ENCODE measurements around the gene KHNYN. TPM values are rescaled to one million over a fixed set of nuclear protein-coding genes. Genes with fewer than 3 reads are reported as not detected.

Gene KHNYN
- total RNA-seq, 1 donor from 2014 or later, result 38.8 TPM

DNA sequence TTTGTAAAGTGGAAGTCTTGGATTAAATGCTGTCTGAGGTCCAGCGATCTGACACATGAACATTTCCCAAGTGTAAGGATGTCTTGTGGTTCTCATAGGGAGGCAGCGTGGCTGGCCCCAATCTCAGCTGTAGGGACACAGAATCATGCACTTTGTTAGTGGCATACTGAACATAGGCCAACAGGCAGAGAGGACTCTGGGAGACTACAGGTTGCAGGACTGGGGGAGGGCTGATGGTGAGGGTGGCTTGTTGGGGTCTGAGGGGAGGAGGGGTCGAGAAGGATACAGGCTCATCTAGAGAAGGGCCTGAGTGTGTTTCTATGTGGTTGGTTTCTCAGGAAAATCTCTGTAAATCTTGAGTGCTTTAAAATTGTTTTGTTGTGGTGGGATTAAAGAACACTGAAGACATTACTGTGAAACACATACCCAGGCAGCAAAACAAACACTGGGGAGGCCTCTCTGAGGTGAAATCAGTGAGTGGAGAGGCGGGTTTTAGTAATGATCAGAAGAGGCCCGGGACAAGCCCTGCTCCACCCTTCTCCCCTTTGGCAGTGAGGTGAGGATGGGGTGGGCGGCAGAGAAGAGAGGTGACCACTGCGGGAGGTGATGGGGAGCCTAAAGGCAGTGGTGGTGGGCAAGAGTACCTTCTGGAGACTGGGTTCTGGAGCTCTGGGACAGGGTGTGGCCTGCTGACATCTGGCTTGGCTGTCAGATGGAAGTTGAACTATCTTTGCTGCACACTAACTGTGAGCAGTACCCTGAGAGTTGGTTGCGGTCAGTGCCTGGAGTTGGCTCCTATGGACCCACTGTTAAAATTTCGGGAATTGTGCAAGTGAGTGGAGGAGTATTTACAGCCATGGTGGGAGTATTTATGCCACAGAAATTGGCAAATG, 27.7 kb upstream of the KHNYN start:
- no peak for DNase-seq

DNA sequence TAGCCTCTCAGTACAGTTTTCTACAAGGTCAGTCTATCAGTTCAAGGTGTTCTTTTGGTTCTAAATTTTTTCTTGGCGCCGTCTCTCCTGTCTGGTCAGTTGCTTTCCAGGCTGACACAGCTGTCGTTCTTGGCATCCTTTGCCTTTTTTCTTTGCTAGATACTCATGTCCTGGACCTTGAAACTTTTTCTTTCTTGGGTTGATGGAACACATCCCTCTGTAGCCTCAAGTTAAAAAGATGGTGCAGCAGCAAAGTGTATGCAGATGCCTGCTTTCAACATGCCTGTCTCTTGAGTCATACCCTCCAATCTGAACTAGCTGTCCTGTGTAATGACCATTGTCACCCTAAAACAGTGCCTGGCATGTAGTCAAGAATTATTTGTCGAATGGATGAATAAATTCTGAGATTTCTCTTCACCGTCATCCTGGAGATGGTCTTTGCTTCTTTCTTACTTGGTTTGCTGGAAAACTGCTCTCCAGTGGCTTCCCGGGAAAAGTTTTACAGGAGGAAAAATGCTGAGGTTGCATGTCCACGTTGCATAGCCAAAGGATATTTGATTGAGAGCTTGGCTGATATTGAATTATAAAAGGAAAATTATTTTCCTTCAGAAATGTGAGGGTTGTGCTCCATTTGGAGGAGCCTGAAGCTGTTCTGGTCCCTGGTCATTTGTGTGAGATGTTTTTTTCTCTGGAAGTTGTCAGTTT, 26.3 kb upstream of the KHNYN start:
- DNase-seq, result no peak

DNA sequence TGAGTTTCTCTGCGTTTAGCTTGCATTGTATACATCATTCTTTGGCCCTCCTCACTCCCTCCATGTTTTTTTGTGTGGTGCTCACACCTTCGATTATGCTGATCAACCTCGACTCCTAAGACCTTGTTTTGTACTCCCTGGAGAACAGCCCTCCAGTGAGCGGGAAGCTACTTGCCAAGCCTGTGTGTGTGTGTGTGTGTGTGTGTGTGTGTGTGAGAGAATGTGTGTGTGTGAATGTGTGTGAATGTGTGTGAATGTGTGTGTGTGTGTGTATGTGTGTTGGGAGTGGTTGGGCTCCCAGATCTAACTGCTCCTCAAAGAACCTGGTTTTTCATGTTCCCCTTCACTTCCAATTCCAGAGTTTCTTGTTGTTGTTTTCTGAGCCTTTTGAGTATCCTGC, 24.9 kb upstream of the KHNYN start:
- DNase-seq, result no peak

DNA sequence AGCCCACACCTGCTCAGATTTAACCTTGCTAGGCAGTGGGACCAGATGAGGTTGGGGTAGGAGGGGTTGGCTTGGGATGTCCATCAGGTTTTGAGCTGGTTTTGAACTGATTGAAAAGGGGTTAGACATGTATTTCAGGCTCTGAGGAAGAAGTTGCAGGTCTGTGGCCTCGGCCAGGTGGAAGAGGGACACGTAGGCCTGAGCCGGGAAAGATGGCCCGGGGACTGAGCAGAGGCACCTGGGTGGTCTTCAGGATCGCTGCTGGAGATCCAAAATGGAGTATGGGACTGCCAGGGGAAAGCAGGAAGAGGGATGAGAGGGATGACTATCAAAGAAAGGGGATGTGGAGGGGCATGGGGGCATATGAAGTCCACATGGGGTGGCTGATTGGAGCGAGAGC, 23.3 kb upstream of the KHNYN start:
- DNase-seq, result no peak

DNA sequence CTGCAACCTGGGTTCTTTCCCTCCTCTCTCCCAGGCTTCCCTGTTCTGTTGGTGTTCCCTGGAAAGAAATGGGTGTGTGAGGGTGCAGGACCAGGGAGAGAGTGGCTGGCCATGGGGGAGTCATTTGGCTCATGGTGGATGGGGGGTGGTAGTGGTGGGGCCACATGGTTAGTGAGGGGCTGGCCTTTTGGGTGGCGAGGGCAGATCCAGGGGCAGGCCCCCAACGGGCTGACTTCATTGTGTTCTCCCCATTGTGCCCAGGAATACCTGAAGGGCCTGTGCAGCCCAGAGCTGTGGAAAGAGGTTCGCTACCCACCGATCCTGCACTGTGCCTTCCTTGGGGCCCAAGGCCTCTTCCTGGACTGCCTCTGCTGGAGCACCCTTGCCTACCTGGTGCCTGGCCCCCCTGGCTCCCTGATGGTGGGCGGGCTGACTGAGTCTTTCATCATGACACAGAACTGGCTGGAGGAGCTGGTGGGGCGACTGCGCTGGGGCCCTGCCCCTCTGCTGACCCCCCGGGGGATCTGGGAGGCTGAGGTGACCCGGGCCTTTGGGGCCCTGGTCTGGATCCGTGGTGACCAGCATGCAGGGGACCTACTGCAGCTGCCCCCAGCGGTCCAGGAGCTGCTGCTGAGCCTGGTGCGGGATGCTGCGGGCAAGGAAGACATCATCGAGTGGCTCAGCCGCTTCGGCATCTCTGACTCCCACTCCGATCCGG, 22.0 kb upstream of the KHNYN start:
- no peak for DNase-seq

DNA sequence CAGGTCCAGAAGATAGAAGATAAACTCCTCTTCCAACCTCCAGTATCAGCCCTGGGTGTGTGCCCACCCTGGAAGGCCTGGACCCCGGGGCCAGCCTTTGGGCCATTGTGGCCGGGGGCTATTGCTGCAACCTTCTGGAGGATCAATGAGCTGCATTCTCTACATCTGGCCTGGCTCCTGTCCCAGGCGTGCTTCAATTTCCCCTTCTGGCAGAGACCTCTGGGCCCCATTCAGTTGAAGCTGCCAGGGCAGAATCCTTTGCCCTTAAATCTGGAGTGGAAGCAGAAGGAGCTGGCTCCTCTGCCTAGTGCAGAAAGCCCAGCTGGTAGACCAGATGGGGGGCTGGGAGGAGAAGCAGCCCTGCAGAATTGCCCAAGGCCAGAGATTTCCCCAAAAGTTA, 21.0 kb upstream of the KHNYN start:
- no peak for DNase-seq

DNA sequence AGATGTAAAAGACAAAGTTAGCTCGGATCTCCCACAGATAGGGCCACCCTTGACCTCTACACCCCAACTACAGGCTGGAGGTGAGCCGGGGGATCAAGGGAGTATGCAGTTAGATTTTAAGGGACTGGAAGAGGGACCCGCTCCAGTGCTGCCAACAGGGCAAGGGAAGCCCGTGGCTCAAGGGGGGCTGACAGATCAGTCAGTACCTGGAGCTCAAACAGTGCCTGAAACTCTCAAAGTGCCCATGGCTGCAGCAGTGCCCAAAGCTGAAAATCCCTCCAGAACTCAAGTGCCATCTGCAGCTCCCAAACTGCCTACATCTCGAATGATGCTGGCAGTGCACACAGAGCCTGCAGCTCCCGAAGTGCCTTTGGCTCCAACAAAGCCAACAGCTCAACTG, 20.6 kb upstream of the KHNYN start:
- no peak for DNase-seq

DNA sequence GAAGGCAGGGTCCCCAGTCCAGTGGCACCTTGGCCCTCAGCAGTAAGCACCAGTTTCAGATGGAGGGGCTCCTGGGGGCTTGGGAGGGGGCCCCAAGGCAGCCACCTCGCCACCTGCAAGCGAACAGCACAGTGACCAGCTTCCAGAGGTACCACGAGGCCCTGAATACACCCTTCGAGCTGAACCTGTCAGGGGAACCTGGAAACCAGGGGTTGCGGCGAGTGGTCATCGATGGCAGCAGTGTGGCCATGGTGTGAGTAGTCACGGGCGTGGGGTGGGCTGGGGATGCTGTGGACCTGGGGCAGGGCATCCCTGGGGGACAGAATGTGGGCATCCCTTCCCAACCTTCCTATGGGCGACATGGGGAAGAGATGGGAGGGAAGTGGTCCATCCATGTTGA, 19.8 kb upstream of the KHNYN start:
- no peak for DNase-seq

DNA sequence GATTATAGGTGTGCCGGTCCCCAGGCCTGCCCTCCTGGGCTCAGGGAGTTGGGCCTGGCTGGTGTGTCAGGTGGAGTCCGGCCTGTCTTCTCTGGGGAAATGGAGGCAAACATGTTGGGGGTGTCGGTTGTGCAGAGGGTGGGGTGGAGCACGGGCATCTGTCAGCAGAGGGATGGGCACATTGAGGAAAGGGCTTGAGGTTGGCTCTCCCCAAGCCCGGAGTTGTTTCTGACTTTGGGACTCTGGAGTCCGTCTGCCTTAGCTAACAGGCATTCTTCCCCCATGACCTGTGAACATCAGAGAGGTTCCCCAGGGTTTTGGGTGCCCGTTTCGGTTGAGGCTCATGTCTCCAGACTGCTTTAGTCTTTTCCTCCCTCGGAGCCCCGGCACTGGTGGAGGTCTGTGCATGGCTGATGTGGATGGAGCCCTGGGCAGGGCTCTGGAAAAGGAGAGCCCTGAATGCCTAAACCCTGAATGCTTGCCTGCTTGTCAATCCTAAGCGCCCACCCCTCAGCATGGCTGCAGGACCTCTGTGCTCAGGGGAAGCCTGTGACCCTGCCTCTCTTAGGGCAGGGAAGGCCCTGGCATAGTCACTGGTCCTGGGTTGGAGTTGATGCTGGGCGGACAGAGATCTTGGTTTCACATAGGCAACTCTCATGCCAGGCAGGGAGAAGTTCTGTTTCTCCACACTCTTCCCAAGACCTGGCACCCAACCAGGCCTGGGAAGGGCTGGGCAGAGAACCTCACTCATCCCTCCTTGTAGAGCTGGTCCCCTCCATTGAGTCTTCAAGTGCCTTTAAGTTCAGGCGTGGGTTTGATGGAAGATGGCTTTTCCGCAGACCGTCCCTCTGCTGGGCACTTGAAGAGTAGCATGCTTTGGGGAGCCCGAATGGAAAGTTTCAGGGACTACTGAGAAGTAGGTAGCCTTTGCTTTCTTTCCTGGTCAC, 18.0 kb upstream of the KHNYN start:
- DNase-seq, result peak; percentile 59

DNA sequence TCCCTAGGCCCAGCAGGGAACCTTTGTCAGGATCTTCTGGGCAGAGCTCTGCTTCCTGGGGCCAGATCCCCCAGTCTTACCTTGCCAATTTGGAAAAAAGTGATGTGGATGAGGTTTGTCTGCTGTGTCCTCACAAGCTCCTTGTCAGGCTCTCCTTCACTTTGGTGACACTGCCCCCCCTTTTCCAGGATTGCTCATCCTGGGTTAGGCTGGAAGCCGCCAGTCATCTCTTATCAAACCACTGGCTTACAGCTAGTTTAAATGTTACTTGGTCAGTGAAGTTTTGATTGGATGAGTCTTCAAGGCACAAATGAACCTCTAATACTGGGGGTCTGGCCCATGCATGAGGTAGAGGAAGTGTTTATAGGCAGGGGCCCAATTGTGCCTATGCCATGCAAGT, 15.7 kb upstream of the KHNYN start:
- DNase-seq, result no peak

DNA sequence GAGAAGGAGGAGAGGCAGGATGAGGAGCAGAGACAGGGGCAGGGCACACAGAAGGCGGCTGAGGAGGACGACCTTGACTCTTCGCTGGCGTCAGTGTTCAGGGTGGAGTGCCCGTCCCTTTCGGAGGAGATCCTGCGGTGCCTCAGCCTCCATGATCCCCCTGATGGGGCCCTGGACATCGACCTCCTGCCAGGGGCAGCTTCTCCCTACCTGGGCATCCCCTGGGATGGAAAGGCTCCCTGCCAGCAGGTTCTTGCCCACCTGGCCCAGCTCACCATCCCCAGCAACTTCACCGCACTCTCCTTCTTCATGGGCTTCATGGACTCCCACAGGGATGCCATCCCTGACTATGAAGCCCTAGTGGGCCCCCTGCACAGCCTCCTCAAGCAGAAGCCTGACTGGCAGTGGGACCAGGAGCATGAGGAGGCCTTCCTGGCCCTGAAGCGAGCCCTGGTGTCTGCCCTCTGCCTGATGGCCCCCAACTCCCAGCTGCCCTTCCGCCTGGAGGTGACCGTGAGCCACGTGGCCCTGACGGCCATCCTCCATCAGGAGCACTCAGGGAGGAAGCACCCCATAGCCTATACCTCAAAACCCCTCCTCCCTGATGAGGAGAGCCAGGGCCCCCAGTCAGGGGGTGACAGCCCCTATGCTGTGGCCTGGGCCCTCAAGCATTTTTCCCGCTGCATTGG, 14.9 kb upstream of the KHNYN start:
- DNase-seq, result no peak

DNA sequence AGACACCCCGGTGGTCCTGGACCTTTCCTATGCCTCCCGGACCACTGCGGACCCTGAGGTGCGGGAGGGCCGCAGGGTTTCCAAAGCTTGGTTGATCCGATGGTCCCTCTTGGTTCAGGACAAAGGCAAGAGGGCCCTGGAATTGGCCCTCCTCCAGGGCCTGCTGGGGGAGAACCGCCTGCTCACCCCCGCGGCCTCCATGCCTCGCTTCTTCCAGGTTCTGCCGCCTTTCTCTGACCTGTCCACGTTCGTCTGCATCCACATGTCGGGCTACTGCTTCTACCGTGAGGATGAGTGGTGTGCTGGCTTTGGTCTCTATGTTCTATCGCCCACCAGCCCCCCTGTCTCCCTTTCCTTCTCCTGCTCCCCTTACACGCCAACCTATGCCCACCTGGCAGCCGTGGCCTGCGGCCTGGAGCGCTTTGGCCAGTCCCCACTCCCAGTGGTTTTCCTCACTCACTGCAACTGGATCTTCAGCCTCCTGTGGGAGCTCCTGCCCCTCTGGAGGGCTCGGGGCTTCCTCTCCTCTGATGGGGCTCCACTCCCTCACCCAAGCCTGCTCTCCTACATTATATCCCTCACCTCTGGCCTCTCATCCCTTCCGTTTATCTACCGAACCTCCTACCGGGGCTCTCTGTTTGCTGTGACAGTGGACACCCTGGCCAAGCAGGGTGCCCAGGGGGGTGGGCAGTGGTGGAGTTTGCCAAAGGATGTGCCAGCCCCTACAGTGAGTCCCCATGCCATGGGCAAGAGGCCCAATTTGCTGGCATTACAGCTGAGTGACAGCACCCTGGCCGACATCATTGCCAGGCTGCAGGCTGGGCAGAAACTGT, 14.1 kb upstream of the KHNYN start:
- DNase-seq, result no peak

DNA sequence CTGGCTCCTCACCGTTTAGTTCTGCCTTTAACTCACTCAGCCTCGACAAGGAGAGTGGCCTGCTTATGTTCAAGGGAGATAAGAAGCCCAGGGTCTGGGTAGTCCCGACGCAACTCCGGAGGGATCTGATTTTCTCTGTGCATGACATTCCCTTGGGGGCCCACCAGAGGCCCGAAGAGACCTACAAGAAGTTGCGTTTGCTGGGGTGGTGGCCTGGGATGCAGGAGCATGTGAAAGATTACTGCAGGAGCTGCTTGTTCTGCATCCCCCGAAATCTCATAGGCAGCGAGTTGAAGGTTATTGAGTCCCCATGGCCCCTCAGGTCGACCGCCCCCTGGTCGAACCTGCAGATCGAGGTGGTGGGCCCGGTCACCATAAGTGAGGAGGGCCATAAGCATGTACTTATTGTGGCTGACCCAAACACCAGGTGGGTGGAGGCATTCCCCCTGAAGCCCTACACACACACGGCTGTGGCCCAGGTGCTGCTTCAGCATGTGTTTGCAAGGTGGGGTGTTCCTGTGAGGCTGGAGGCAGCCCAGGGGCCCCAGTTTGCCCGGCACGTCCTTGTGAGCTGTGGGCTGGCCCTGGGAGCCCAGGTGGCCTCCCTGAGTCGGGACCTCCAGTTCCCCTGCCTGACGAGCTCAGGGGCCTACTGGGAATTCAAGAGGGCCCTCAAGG, 13.4 kb upstream of the KHNYN start:
- DNase-seq, result no peak

DNA sequence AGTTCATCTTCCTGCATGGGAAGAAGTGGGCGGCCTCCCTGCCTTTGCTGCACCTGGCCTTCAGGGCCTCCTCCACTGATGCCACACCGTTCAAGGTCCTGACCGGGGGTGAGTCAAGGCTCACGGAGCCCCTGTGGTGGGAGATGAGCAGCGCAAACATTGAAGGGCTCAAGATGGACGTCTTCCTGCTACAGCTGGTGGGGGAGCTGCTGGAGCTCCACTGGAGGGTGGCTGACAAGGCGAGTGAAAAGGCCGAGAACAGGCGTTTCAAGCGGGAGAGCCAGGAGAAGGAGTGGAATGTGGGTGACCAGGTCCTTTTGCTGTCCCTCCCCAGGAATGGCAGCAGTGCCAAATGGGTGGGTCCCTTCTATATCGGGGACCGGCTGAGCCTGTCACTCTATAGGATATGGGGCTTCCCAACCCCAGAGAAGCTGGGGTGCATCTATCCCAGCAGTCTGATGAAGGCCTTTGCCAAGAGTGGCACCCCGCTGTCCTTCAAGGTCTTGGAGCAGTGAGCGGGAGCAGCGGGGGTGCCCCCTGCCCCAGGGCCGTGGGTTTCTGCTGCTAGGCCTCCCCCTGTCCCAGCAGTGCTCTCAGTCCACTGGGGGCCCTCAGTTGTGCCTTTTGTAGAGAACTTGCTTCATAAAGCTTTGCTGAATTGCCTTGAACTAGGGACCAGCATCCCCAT, 12.7 kb upstream of the KHNYN start:
- DNase-seq, result no peak

DNA sequence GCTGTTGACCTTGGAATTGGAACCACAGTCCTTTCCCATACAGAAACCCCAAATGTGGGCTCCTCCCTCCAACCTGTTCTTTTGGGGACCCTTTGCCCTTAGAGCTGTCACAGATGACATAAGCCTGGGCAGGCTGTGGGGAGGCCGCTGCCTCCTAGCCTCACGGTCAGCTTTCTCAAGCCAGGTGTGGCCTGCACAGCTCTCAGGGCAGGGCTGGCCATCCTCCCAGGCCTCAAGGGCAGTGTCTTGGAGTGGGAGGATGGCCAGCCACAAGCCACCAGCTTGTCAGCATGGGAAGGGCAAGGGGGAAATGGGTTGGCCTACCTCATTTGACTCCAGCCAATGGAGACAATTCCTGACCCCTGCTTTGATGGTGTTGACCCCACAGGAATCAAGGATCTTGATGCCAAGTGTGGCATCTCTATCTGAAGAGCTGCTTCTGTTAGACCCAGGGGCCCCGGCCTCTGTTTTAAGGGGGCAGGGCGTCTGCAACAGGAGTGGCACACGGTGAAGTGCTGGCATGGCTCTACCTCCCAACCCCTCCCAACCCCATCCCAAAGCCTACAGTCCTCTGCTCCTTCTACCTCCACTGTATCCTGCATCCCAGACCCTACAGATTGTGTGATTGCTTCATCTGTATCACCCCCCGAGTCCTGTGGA, 11.8 kb upstream of the KHNYN start:
- DNase-seq, result no peak

DNA sequence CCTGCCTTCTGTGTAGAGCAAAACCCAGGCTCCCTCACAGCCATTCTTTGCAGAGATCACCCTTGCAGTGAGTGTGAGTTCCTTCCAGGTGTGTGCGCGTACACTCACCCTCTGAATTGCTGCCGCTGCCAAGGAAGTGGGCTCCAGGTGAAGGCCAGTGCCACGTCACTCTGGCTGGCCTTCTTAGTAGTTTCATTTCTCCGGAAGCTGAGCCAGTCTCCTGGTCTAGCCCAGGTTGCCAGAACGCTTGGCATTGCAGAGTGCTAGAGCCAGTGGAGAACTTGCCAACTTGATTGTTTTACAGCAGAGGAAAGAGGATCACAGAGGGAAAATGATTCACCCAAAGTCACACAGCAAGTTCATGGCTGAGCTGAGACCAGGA, 11.3 kb upstream of the KHNYN start:
- no peak for DNase-seq

DNA sequence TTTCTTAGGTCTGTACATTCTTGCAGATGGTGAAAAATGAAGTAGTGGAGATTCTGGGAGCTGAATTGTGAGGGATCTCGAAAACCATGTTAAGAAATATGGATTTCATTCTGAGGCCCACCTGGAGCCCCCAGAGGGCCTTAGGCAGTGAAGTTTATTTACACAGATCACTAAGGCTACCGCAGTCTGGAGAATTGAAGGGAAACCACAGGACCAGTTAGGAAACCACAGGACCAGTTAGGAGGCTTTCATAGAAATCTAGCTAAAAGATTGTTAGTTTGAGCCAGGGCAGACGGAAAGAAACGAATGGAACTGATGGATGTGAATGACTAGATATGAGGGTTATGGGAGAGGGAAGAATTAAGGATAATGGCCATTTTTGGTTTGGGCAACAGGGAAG, 7.5 kb upstream of the KHNYN start:
- no peak for DNase-seq

DNA sequence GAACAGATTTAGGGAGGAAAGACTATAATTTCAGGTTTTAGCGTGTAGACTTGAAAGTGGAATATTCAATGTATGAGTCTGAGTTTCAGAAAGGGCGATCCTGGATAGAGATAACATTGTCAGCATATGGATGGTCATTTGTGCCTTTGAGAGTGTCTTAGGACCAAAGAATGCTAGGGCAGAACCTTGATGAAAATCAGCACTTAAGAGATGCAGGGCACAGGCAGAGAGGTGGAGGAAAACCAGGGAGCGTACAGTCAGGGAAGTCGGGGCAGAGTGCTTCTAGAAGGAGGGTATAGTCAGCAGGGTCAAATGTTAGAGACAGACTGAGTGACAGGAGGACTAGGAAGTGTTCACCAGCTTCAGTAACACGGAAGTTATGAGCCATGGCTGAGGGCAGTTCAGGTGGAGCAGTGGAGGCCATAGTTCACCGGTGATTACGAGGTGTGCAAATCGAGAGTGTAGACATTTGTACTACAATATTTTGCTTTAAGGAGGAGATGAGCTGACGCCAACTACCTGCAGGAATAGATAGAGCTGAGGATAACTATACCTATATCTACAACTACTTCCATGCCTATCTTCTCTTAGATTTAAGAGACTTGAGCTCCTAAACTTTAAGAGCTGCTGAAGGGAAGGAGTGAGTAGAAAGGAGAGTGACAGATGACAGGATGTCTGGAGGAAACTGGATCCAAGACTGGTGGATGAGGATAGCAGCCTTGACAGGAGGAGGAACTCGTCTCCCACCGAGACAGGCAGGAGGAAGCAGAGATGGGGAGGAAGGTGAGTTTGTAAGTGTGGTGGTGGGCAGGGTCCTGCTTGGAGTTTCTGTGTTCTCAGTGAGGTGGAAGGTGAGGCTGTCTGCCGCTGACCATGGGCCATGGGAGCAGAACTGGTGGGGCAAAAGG, 6.8 kb upstream of the KHNYN start:
- no peak for DNase-seq
